Stimulated activated CD4-positive, alpha-beta T cell treated with anti-CD3 and anti-CD28 coated beads, Interleukin-4, amount 100 ng/mL, for 1 hour (primary cell): ENCODE measurements around the gene SORL1-AS1.

Experiments used
- DNase-seq: peaks from one replicate; pipeline ENCODE4 v3.0.0-alpha.2; 2020

Gene SORL1-AS1

DNA sequence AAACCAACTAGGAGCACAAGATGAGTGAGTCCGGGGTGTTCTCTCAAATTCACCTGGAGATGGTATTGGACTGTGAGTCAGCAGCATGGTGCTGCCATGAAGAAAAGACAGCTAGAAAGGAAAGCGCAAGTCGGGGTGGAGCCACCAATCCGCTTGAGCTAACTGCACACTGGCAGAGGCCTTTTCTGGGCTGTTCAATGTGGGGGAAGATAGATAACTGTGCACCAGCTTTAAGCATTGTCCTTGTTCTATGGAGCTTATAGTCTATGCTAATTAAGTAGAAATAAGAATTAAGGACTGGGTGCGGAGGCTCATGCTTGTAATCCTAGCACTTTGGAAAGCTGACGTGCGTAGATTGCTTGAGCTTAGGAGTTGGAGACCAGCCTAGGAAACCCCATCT, 21.9 kb upstream of the SORL1-AS1 start:
- no peak for DNase-seq

- no peak for DNase-seq
Measured at GRCh38 chr11:121473064-121473777, 20.5 kb upstream of the SORL1-AS1 start.

- DNase-seq = no peak
Measured at GRCh38 chr11:121472312-121472711, 19.5 kb upstream of the SORL1-AS1 start.

DNA sequence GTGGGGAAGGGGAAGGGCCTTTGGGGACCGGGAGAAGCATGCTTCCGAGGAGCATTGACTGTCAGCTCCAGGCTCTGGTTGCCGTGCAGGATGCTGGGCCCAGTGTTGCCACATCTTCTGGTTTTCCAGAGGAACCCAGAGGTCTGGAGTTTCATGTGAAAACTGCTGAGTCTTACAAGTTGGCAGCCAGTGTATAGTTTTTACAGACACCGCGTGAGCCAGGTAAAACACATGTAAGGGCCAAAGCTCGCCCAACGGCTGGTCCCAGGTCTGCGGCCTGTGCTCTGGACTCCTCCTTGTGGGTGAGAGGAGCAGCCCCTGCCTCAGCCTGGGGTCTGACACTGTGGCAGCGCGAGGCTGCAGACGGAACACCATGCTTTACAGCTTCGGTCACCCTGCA, 18.4 kb upstream of the SORL1-AS1 start:
- no peak for DNase-seq

DNA sequence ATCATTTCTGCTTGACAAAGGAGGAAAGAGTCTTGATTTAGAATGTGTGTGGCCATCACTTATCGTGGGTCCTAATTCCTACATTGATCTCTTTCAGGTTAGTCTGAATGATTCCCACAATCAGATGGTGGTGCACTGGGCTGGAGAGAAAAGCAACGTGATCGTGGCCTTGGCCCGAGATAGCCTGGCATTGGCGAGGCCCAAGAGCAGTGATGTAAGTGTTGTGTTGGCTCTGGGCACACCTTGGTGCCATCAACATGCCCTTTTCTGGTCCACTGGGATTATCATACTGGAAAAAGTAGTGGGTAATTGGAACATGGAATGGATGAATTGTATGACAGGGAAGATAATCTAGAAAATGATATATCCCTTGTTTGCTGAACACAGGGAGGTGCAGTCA, 17.1 kb upstream of the SORL1-AS1 start:
- no peak for DNase-seq

DNA sequence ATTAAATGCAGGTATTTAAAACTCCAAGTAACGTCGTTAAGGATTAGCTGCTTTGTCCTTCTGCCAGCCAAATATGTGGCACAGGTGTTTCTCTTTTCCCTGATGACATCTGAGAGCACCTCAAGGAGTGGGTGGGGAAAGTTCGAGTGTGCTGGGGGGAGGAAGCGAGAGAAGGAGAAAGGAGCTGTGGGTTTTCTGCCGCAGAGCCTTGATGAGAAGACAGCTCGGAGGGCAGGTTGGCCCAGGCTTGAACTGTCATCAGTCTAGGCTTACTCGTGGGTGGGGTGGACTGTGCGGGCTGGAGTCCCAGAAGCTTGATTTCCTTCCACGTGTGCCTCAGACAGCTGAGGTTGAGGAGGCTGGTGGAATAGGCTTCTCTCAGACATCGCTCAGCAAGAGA, 15.2 kb upstream of the SORL1-AS1 start:
- peak; percentile 77 for DNase-seq

DNA sequence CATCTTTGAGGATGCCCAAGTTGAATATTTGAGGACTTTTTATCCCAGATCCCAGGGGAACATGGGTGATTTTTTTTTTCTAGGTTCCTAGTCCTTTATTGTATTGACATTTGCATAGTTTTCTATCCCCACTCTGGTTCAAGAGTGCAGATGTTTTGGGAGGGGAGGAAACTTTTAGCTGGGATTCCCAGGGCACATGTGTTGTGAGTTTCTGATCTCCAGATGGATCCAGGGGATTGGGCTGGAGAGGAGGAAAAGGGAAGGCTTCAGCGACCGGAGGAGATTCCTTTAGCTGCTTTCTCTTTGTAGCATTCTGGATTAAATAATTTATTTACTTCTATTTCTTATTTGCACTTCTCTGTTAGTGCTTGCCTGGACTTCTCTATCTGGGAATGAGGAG, 14.7 kb upstream of the SORL1-AS1 start:
- DNase-seq = no peak

DNA sequence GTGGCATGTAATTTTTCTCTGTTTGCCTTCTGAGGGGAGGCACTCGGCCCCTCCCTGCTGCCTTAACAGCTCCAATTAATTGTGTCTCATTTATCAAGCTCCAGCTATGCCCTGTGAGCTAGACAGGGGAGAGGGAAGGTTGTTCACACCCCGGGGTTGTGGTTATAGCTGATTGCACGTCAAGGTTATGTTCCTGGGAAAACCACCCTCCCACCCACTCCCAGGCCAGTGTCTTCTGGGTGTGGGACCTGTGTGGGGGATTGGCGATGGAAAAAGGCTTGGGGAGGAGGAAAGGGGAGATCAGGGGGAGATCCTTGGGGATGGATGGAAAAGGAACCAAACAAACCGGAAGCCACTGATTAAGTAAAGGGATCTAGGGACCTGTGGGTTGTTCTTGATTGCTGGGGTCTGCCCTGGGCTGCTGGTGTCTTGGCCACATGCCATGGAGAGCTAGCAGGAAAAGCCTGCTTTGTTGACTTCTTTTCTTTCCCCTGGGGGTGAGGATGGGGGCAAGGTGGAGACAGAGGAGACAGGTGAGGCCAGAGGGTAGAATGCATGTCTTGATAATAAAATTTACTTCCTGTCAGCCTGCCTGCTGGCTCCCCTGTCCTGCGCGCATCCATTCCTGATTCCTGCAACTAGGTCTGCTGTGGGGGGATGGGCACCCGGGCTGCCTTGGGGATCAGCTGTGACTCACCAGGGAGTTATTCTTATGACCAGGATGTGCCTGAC, 13.5 kb upstream of the SORL1-AS1 start:
- DNase-seq = peak; percentile 40

GRCh38 chr11:121465709-121466062, 12.9 kb upstream of the SORL1-AS1 start:
- no peak for DNase-seq

DNA sequence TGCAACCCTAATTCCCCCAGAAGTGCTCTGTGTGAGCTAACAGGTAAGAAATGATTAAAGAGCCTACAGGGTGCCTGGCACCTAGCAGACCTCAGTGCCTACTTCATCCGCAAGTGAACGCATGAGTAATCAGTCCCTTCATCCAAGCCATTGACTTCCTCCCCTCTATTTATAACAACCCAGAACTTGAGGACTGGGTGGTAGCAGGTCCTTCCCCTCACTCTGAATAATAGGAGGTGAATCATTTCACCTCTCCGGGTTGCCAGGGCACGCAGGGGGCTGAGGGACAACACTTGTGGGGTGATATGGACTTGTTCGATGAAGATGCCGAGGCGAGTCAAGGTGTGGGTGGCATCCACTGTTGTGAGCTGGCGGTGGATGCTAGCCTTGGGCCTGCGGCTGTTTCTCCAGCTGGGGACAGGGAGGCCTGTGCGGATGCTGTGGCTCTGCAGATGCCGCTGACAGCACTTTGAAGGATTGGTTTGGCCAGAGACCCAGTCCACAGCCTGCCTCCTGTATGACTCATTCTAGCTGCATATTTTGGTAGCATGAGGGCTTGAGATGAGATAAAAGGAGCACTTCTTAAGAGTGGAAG, 11.7 kb upstream of the SORL1-AS1 start:
- peak; percentile 75 for DNase-seq

DNA sequence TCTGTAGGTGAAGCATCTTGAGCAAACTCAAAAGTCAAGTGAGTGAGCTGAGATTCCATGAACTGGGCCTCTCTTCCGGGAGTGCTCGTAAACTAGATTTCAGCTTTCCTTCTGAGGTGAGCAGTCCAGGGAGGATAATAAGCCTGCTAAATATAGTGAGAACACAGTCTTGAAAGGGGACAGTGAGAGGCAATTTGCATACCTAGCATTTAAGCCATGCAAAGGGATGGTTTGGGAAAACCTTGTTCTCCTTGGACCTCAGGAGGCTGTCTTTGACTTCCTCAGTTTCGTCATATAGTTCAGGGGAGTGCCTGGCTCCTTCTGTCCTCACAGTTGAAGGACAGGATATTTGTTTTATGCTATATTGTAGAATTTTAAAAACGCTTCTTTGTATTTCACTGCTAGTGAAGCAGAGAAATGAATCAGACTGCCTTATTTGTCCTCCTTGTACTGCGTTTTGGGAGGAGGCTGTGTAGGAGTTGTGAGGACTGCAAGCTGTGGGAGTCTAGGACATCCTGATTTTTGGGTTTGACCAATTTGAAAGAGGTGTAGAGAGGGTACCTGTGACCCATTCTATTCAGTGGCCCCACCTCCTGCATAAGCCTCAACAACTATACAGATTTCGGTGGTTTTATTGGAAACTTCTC, 11.0 kb upstream of the SORL1-AS1 start:
- DNase-seq = no peak

DNA sequence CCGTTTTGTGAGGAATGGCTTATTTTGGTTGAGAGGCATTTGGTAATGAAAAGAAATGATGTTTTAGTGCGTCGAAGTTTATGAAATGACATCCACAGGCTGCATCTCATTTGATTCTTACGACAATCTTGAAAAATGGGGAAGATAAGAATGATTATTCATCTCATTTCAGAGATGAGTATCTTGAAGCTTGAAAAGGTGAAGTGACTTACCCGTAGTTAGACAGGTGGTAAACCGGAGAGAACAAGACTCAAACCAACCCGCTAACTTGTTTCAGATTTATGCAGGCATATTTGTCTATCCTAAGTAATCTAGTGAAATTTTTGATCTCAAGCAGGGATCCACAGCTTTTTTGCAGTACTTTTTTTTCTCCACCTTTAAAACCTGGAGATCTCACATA, 9.1 kb upstream of the SORL1-AS1 start:
- no peak for DNase-seq

DNA sequence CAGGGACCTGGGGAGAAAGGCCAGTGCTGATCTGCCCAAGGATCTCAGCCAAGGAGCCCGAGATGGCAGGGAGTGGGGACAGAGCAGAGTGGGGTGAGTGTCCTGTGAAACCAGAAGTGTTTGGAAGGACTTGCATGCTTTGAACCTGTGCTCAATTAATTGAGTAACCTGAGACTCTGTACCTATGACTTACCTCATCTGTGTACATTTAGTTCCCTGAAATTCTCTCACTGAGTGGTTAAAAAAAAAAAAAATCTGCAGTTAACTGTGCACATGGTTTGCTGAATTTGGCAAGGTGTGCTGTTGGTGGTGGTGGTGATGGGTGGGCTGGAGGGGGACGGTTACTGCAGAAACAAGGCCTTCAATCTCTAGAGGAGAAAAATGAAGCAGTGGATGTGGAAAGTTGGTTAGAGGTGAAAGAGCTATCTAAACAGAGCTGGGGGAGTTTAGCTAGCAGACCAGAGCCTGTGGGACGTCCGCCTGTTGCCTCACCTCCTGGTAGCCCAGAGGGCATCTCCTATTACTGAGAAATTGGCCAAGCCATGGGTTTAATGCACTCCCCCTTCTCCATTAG, 8.3 kb upstream of the SORL1-AS1 start:
- DNase-seq = no peak

- no peak for DNase-seq
Measured at GRCh38 chr11:121459413-121460017, 6.7 kb upstream of the SORL1-AS1 start.

GRCh38 chr11:121458551-121458950, 5.8 kb upstream of the SORL1-AS1 start:
- no peak for DNase-seq

DNA sequence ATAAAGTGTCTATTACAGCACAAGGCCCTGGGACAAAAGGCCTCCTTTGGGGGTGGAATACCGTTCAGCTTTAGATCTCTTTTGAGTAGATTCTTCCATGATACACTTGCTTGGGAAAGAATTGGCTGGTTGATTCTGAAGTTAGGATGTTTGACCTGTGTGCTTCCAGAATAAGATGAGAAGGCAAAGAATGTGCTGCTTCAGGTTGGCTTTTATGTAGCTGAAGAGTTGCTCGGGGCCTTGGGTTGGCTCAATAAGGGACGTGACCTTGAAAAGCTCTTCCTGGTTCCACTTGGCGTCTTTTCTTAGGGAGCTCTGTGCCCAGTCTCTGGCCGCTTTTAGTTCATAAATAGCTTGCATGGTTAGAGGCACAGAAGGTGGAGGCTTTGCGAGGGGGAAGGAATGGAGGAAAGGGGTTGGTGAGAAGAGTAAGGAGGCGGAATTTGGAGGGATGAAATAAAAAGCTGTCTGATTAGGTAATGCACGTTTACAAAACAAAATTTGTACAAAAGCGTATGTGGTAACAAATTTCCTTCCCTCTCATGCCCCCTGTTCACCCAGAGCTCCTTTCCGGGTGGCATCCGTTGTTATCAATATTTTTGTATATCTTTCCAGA, 4.2 kb upstream of the SORL1-AS1 start:
- DNase-seq = no peak

- no peak for DNase-seq
Measured at GRCh38 chr11:121456151-121456550, 3.4 kb upstream of the SORL1-AS1 start.

- DNase-seq = no peak
Measured at GRCh38 chr11:121455115-121455514, 2.3 kb upstream of the SORL1-AS1 start.

DNA sequence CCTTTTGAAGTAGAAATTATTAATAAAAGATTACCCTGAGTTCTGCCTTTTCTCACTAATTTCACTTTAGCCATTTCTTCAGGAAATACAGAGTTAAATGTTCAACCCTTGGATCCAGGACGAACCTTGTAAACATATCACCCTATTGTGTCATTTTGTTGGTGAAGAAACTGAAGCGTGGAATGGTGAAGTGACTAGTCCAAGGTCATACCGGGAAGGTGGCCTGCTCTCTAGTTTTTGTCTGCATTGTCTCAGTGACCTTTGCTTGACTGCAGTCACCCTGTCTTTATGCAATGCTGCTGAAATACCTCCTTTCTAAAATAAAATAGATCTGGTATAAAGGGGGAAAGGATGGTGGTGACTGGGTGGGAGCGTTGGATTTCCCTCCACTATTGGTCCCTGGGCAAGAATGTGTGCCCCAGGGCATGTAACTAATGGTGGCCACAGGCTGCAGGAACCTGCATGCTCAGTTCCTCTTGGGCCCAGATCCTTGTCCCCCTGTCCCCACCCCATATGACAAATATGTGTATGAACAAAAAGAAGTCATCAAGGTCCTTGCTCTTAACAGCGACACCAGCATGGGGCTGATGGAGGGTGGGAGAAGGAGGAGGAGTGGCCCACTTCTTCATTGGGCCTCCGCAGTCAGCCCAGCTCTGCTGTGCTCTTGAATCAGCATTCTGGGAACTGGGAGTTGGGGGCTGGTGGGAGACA, 977 bp upstream of the SORL1-AS1 start:
- no peak for DNase-seq

GRCh38 chr11:121451986-121452608, 670 bp downstream of the SORL1-AS1 start, which contains the start of gene SORL1:
TSS of gene SORL1 (plus strand) at chr11:121452314. CDS start at chr11:121452332, 18 bp downstream.
- peak; percentile 81 for DNase-seq
